ENCODE results near the gene CCDC50.

GRCh38 chr3:191383124-191383523 lies 53.9 kb downstream of the CCDC50 start:
- TF ChIP-seq CTCF (IDR thresholded peaks at IDR 0.05; ENCODE audit: low read length) (no peak), EZH2 (optimal IDR thresholded peaks at IDR 0.05; ENCODE audit: low read depth, low read length) (no peak), EZH2phosphoT487 (IDR thresholded peaks at IDR 0.05; ENCODE audit: low read length) (no peak)
